SK-N-MC (cell line): ENCODE results near the gene LIPC.

Experiments used
- EZH2 ChIP-seq: fragments of 200-600 bp; sonication (generic); IDR thresholded peaks from one replicate; pipeline ENCODE4 v1.6.1; 2017; ENCODE audit warnings: antibody characterized with exemption
- POLR2AphosphoS5 ChIP-seq: IDR thresholded peaks from 2 replicates; pipeline ENCODE4 v1.6.1; 2012; ENCODE audit warnings: mild to moderate bottlenecking, low read depth, low read length, borderline replicate concordance

DNA sequence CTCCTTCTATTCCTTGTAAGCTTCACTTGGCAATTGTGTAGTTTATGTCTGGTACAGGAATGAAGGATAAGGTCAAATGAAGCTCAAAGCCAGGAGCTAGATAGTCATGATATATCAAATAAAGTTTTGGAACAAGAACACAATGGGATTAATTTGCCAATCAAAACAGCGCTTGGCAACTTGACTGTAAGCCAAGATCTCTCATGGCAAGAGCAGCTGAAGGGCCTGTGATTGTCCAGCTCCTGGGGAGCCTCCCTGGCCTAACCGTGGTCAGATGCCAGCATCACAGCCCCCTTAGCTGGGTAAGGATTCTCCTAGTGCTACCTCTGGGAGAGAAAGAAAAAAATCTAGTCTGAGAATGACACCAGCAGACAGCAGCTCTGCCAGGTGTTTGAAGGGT is 97.2 kb downstream of the LIPC start:
- TF ChIP-seq EZH2 = no peak
- TF ChIP-seq POLR2AphosphoS5 = no peak
